HG02678 (cell line): ENCODE data around the gene PDE9A.

Source experiments
- ATAC-seq: cut with Tn5 transposase; IDR thresholded peaks from one replicate; pipeline ENCODE4 v1.9.1; 2021; ENCODE audit warnings: mild to moderate bottlenecking, moderate library complexity; ENCODE audit not compliant: unreplicated experiment

The PDE9A gene

DNA sequence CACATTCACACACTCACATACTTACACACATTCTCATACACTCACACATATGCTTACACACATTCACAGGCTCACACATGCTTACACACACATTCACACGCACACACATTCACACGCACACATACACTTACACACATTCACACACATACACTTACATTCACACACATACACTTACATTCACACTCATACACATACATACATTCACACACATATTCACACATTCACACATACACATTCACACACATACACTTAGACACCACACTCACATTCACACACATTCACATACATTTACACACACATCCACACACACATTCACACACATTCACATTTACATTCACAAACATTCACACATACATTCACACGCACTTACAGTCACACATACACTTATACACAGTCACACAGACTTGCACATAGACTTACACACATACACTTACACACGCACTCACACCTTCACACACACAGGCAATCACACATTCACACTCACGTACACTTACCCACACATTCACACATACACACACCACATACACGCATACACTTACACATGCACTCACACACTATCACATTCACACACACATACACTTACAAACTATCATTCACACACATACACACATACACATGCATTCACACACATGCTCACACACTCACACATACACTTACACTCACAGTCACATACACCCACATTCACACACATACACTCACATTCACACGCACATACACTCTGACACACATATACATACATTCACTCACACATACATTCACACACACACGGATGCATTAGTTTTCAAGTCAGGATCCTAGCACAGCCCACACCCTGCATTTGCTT, 16.8 kb downstream of the PDE9A start:
- no peak for ATAC-seq

DNA sequence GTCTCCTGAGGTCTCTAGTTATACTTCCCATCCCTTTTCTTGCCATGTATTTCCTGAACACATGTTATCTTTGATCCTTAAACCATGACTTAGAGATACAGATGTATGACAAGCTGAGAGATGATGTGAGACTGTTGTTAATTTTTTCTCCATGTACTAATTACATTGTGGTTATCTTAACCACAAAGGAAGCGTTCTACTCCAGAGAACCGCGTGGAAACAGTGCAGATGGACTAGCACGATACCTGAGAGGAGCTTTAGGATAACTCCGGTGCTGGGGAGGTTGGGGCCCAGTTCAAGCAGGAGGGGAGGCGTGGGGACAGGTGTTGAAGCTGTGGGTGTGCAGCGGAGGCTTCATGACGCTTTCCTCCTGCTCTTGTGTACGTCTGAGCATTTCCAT, 17.5 kb downstream of the PDE9A start:
- ATAC-seq: no peak

DNA sequence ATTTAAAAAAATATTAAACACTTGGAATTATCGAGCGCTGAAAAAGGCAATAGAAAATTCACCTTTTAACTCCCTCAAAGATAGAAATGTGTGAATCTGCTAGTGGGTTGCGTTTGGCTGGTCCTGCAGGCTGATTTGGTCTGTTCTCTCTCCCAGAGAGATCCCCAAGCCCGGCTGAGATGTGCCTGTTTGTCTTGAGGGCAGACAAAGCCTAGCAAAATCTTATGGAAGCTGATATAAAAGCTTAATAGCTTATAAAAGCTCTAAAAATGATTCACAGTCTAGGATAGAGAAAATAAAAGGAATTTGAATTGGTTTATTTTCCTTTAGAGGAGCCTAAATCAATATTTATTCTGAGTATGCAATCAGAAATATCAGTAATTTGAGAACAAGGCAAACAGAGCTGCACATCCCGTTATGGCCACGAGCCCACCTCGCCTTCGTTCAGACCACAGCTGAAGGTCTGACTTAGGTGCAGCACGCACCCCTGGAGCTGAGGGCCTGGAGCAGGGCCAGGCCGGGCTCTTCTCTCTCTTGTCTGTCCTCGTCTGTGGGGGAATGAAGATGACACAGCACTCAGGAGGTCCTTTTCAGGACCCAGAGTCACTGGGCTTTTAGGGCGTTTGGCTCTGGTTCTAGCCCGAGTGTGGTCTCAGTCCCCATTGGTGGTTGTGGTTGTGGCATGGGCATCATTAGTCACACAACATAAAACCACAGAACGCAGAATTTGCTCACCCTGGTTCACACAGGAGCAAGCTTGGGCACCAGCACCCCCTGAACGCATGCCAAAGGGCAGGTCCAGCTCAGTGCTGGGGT, 18.6 kb downstream of the PDE9A start:
- no peak for ATAC-seq

DNA sequence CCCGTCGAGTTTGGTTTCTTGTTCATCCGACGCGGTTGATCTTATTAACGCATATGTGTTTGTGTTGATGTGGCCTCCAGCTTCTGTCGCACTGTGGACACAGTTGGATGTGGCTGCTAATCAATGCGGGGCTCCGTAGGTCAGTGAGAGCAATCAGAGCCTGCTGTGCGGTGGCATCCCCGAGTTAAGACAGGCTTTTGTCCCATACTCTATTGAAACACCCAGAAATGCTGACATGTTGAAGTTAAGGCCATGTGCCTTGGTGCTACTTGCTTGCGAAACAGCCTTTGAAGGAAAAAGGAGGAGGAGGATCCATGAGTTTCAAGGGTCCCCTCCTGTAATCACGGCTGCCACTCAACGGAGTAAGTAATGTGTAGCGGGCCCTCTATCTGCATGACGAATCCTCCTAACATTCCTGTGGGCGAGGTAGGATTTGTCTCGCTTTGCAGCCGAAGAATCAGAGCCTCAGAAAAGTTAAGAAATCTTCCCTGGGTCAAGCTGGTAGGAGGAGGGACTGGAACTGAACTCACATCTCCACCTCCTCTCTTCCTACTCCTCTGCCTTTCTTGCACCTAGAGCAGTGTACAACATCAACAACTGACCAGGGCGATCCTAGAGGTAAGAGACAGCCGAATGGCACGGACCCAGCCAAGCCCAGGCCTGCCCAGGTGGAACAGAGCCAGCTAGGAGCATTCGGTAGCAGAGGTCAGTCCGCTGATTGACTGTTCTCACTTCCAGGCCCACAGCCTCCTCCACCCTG, 19.5 kb downstream of the PDE9A start:
- no peak for ATAC-seq

DNA sequence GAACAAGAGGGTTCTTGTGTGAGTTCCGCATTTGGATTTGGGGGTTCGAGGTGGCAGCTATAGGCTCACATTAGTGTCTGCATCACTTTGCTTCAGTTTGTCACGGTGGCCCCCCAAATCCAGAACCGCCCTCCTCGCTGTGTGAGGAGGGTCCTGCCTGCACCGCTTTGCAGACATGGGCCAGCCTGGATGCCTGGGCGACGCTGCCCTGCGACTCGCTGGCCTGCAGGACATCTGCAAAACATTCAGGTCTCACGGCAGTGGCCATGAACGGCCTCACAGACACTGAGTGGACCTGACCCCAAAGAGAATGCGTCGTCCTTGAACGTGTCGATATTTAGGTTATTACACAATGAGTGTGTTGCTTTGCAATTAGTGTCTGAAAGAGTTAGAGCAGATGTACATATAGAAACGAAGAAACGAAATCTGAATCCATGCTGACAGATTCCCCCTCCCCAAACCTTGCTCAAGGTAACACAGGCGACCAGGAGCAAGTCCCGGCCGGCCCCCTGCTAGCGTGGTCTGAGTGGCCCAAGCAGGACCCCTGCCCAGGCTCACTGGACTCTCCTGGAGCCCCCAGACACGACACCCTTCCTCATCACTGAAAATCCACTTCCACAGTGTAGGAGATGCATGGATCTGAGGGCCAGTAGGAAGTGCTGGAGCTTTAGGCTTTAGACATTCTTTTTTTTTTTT, 20.4 kb downstream of the PDE9A start:
- ATAC-seq: no peak

DNA sequence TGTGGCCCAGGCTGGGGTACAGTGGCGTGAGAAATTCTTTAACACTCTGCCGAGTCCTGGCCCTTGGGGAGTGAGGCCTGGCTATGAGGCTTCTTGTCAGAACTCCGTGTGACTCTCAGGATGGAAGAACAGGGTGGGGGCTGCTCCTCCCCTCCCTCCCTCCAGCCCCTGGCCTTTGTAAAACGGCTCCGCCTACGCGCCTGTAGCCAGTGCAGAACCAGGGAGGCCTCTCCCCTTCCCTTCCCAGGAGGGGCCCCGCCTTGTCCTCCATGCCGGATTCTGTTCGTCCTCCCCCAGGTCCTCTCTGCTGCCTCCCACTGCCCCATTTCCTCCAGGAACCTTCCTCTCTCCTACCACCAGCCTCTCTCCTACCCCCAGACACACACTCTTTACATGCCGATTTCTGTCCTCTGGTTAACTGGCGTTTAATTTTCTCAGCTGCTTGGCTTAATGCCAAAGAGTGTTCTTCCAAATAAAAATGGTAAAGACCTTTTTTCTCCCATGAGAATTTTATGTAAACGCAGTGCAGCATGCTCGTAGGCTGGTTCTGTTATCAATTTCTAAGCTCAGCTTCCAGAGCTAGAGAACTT, 21.0 kb downstream of the PDE9A start:
- no peak for ATAC-seq

DNA sequence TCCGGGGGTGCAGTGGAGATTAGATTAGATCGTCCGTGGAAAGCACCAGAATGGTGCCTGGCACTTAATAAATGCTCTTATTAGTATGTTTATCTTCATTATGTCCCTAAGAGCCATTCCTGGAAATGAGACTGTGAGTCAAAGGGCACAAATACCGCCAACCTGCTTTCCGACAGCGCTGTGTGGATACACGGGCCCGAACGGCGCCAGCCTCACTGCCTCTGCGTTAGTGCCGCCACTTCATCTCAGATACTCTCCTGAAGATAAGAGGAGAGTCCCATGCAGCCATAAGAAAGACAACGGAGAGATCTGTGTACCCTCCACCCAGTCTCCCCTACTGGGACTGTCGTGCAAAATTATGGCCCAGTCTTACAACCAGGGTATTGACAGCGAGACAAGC, 22.0 kb downstream of the PDE9A start:
- ATAC-seq: no peak

DNA sequence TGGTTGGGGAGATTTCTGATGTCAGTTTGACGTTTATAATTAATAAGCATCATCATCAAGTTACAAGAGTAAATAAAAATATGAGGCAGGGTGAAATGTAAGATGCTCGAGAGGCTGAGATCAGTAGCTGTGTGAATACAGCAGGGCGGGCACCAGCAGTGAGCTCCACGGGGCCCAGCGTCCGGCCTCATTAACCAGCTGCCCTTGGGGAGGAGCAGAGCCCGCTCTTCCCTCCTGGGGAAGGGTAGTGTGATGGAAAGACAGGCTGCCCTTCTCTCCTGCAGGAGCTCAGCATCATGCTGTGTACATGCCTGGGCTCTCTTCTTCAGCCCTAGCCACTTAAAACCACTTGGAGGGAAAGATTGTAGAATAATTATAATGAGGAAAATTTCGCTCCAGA, 23.4 kb downstream of the PDE9A start:
- no peak for ATAC-seq

DNA sequence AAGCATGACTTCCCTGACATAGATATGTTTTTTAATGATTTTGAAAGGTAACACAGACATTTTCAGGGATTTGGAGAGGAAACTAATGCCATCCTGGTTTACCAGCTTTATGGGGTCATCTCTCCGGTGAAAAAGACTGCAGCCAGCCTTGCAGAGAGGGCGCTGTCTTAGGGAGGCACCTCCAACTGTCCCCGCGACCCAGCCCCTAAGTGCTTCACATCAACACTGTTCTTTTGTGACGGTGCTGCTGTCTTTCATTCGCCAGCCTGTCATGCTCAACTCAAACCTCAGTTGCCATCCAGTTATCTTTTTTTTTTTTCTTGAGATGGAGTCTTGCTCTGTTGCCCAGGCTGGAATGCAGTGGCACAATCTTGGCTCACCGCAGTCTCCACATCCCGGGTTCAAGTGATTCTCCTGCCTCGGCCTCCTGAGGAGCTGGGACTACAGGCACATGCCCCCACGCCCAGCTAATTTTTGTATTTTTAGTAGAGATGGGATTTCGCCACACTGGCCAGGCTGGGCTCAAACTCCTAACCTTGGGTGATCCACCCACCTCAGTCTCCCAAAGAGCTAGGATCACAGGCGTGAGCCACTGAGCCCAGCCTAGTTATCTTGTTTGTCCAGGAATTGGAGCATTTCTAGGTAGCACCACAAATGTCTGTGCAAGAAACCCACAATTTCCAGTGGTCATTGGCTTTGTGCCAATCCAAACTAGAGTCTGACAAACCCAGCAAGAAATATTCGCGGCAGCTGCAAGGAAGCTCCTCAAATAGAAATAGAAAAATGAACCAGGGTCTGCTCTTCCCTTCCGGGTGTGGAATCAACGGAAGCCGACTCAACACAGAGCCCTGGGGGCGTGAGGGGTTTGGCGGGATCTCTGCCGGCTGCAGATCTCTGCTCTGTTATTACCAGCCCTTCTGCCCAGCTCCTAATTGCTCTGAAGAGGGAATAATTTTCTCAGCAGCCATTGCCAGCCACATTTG, 24.2 kb downstream of the PDE9A start:
- no peak for ATAC-seq

DNA sequence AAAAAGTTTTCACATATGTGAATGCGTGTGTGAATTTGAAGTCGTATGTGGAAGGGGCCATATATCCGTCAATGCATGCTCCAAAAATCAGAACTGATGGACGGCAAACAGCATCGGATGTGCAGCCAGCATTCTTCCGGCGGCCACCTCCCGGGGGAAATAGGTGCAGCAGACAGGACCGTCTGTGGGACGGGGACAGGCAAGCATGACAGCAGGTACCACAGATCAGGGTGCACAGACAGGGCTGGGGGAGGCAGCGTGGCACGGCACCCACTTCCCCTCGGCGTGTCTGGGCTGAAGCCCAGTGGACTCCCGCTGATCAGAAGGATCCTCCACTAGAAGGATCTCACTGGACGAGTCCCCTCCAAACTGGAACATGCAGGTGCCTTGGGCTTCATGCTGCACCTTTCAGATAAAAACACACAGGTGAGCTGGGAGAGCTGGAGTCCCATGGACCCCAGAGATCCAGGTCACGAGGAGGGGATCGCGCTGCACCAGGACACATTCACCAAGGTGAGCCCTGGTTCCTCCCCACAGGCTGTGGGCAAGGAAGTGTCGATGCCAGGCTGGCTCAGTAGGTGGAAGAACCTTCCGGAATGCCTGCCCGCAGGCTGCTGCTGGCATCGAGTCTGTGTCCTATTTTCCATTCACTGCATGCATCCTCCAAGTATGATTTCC, 25.3 kb downstream of the PDE9A start:
- ATAC-seq: no peak

DNA sequence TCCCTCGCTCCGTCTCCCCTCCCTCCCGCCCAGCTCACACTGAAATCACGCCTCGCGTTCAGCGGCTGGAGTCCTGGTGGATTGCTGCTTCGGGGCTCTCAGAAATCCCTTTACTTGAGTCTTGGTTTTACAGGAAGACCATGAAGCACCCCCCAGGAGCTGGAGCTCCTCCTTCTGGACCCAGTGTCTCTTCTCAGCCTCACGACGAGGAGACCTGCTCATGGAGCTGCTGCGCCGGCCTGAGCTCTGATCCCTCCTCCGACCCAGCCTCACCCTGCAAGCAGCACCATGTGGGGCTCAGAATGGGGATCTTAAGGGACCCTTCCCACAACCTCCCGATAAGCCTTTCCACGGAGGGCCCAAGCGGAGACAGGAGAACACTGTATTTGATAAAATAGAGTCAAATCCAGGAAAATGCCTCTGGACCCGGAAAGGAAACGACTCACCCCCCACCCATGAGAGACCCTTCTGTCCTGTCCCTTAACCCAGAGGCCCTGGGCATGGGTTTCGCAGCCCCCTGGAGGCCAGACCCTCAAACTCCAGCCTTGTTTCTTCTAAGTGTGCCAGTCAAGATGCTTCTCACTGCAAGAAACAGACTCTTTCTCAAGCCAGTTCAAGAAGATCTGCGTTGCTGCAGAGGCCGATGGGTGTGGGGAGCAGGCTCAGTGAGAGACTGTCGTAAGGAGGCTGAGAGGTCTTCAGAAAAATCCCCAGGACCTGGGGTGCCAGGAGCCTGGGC, 26.1 kb downstream of the PDE9A start:
- no peak for ATAC-seq

DNA sequence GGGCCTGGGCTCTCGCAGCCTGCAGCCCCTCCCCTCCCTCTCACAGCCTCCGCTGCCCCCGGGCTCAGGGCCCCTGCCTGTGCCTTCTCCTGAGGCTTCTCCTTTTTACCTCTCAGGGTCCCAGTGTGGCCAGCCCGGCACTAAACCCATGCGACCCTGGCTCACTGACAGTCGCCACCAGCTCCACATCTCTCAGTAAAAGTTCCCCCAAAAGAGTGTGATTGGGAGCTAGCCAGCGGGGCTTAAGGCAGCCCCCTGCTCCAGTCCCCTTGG, 26.6 kb downstream of the PDE9A start:
- ATAC-seq: no peak

DNA sequence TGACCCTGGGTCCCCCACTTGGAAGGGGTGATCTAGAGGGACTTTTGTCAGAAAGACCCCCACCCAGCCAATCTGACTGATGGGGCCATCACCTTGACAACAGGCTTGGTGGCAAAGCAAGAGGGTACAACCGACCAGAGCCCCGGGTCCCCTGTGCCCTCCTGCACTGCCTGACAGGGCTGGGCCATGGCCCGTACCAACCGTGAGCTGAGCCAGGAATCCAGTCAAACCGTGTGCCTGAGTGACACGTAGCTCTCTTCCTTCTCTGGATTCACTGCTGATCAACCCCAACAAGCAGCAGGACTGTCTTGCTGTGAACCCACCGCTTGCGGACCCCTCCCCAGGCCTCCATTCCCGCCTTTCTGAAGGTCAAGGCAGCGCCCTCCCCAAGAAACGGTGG, 27.0 kb downstream of the PDE9A start:
- ATAC-seq: no peak

DNA sequence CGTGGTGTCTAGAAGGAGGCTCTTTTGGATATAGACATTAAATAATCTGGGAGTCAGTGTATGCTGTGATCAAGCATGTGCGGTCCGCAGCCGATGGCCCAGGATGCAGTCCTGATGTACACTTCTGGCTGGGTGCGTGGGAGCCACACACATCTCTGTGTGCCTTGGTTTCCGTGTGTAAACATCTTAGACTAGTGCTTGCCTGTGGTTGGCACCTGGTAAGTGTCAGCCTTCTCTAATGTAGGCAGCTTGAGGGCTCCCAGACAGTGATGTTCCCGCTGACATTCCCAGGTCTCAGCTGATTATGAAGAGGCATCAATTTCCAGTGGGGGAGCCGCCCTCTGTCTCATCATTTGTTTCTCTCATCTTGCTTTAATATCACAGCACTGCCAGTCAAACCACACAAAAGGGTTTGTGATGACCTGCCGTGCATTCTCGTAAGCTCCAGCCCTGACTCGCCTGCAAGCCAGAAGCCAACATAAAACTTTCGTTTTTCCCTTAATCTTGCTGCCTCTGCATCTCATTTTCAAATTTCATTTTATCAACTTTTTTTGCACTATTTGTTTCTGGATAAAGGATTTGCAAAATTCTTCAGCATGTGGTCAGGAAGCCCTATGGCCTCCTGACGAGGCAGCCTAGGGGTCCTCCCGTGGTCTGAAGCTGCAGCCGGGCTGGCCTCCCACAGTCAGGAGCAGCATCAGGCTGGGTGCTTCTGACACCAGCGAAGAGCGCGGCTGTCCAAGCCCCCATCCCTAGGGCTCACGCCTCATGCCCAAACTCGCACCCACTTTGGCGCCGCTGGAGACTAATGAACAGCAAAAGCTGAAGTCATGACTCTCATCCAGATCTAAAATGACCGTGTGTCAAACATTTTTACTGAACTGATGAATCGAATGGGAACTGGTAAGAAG, 28.1 kb downstream of the PDE9A start:
- no peak for ATAC-seq

DNA sequence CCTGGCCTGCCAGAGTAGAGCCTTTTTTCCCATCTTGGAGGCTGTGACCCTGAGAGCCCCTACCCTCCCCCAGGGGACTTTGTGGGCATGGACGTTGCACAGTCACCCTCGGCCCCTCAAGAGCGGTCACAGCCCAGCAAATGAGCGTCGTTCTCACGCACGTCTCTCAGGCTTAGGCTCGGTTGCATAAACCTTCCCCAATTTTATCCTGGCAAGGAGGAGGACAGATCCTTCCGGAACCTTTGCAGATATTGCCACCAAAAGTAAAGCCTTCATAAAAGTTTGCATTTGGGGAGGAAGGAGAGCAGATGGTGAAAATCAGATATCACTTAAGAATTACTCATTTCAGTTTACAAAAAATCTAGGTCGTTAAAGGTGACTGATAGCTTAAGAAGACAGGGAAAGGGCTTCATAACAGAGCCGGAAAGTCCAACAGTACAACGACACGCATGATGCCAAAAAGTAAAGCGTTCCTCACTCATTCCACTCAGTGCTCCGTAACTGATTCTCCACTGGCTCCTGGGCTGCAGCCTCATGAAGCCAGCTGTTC, 29.3 kb downstream of the PDE9A start:
- no peak for ATAC-seq

DNA sequence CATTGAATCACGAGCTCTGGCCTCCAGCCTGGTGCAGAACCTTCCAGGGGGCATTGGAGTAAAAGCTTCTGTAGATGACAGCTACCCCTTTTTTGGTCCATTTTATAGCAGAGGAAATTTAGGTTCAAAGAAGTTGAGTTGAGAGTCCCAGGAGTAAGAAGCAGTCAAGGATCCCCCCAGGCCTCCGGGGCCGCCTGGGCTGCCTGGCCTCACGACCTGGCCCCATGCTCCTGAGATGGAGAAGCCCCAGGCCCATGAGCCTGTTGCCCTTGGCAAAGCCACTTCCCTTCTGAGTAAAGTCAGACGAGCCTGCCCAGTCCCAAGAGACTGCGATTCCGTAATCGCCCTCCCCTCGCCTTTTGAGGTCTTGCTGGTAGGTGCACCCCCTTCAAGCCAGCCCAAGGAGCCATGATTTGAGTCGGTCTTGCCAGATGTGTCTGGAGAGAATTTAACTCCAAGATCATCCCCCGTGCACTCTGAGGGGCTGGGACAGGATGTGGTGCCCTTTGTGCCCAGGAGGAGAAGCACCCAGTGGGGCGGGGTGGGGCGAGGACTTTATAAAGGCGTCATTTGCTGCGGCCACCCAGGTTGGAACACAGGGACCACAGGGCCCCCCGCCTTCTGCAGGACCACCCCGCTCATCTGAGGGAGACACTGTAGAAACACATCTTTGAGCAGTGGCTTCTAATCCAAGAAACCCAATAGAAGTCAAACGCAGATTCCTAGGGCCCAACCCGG, 30.1 kb downstream of the PDE9A start:
- no peak for ATAC-seq
